Keratinocyte (primary cell): Measurements from ENCODE around the gene RIPK1. TPM values are rescaled to one million over a fixed set of nuclear protein-coding genes. Genes with fewer than 3 reads are reported as not detected.
"Not testable (repeated sequence)": the region's sequence is repeated elsewhere in the genome, so short reads cannot be mapped to it uniquely, and the experiment has no call there.

Experiments
- DNase-seq: peaks from one replicate; pipeline ENCODE4 v3.0.0-alpha.2; 2011; ENCODE audit warnings: low read depth, missing footprints, low spot score
- FAIRE-seq: peaks from 2 replicates; lab custom pipeline; 2011; peaks lifted over from hg19 to GRCh38; lab: Jason Lieb, UNC
- H2AFZ ChIP-seq: 2 replicates; pipeline ENCODE4 v1.6.0; 2012; ENCODE audit warnings: low read length, control low read depth, inconsistent platforms; ENCODE audit not compliant: control insufficient read depth
- H3K27ac ChIP-seq: 2 replicates; pipeline ENCODE4 v1.5.1; 2011; ENCODE audit warnings: low read length; ENCODE audit not compliant: control insufficient read depth, insufficient read depth
- H3K27me3 ChIP-seq: 3 replicates; pipeline ENCODE4 v1.6.0; 2011; ENCODE audit warnings: low read length; ENCODE audit not compliant: control insufficient read depth, insufficient read depth; ENCODE audit errors: extremely low read depth
- H3K36me3 ChIP-seq, 2 experiments: 2 replicates in 1 of 2; 3 replicates in 1 of 2; pipeline ENCODE4 v1.5.1; 2011; ENCODE audit warnings: low read length in 2 of 2, mild to moderate bottlenecking in 1 of 2; ENCODE audit not compliant: control insufficient read depth in 2 of 2, insufficient read depth in 2 of 2; ENCODE audit errors: extremely low read depth in 1 of 2
- H3K4me1 ChIP-seq: 3 replicates; pipeline ENCODE4 v1.5.1; 2011; ENCODE audit warnings: low read length; ENCODE audit not compliant: control insufficient read depth, insufficient read depth; ENCODE audit errors: extremely low read depth
- H3K4me2 ChIP-seq: 3 replicates; pipeline ENCODE4 v1.6.0; 2011; ENCODE audit warnings: low read depth, low read length; ENCODE audit not compliant: control insufficient read depth, insufficient read depth; ENCODE audit errors: extremely low read depth
- H3K4me3 ChIP-seq, 3 experiments: fragments of 200-600 bp in 1 of 3; sonication (generic) in 1 of 3; 2 replicates in 2 of 3; 3 replicates in 1 of 3; pipeline ENCODE4 v1.5.1; 2011 to 2016; ENCODE audit warnings: low read length in 3 of 3, mild to moderate bottlenecking in 3 of 3, control low read depth in 2 of 3, inconsistent platforms in 1 of 3, low read depth in 1 of 3, mixed read lengths in 1 of 3, mixed run types in 1 of 3, moderate library complexity in 1 of 3; ENCODE audit not compliant: control insufficient read depth in 2 of 3, insufficient read depth in 2 of 3; ENCODE audit errors: extremely low read depth in 1 of 3
- H3K79me2 ChIP-seq: 2 replicates; pipeline ENCODE4 v1.6.0; 2012; ENCODE audit warnings: low read length; ENCODE audit not compliant: control insufficient read depth, insufficient read depth
- H3K9ac ChIP-seq: 3 replicates; pipeline ENCODE4 v1.6.0; 2011; ENCODE audit warnings: low read length; ENCODE audit not compliant: control insufficient read depth, insufficient read depth; ENCODE audit errors: extremely low read depth
- H3K9me1 ChIP-seq: 3 replicates; pipeline ENCODE4 v1.6.0; 2011; ENCODE audit warnings: low read length; ENCODE audit not compliant: control insufficient read depth, insufficient read depth; ENCODE audit errors: extremely low read depth
- H3K9me3 ChIP-seq: 2 replicates; pipeline ENCODE4 v1.5.1; 2012; ENCODE audit warnings: low read depth, low read length; ENCODE audit not compliant: control insufficient read depth
- H4K20me1 ChIP-seq: 3 replicates; pipeline ENCODE4 v1.6.0; 2011; ENCODE audit warnings: low read length; ENCODE audit not compliant: control insufficient read depth, insufficient read depth; ENCODE audit errors: extremely low read depth
- CTCF ChIP-seq, 3 experiments: IDR thresholded peaks in 1 of 3; conservative IDR thresholded peaks in 1 of 3; optimal IDR thresholded peaks in 1 of 3; 2 replicates in 2 of 3; 3 replicates in 1 of 3; pipeline versions ENCODE3 to v1.5.1; 2011; ENCODE audit warnings: low read length in 3 of 3, mild to moderate bottlenecking in 3 of 3, moderate library complexity in 2 of 3, control low read depth in 1 of 3, inconsistent platforms in 1 of 3; ENCODE audit not compliant: insufficient read depth in 2 of 3; ENCODE audit errors: extremely low read depth in 1 of 3
- EZH2 ChIP-seq: IDR thresholded peaks from one replicate; pipeline ENCODE4 v1.6.1; 2012; ENCODE audit warnings: inconsistent platforms, mild to moderate bottlenecking, low read length, moderate library complexity
- dilution Hi-C: fragments of 300-500 bp; cut with MboI; formaldehyde crosslinking; loops from one replicate; pipeline ENCODE4 v1.7.0; 2020; ENCODE audit warnings: low sequenced_read_pairs; ENCODE audit not compliant: extremely low pct_ligation_motif_present
- polyA plus RNA-seq, 5 experiments: library from polyadenylated mRNA; depleted of rRNA in 3 of 5; stranded (reverse) in 3 of 5; stranded (forward) in 1 of 5; unstranded in 1 of 5; fragments of >200 nt; gene quantifications; 1 replicate in 1 of 5; 2 replicates in 3 of 5; 3 replicates in 1 of 5; pipeline versions ENCODE4 v1.2.1 to v1.2.3, GENCODE V29; 2011 to 2012; ENCODE audit warnings: missing spikeins in 2 of 5, low read depth in 1 of 5, low replicate concordance in 1 of 5

The RIPK1 gene
- polyA plus RNA-seq, 1 donor (not counting 4 experiments of a cell fraction or from before 2014, with no cell fraction given), result 13.8 TPM

- Histone ChIP-seq H3K9me3 (no peaks in the 10 kb centered on the region), H3K79me2 (no peaks in the 10 kb centered on the region), H3K4me1 (peaks cover 9% of the 10 kb centered on the region), H3K36me3 (no peaks in the 10 kb centered on the region), H3K27me3 (peaks cover 7% of the 10 kb centered on the region), H3K27ac (no peak overlapping the region), H4K20me1 (no peaks in the 10 kb centered on the region), H2AFZ (no peak overlapping the region), H3K4me2 (no peak overlapping the region), H3K9ac (no peak overlapping the region), H3K9me1 (no peaks in the 10 kb centered on the region), H3K4me3 (no peak overlapping the region)
- DNase-seq (peak; percentile 81), FAIRE-seq (no peak)
- peak in 2 of 3 experiments; percentile 25 for TF ChIP-seq CTCF (optimal IDR thresholded peaks at IDR 0.05 in 1 of 3, IDR thresholded peaks at IDR 0.05 in 1 of 3, conservative IDR thresholded peaks at IDR 0.05 in 1 of 3; ENCODE audit: extremely low read depth in 1 of 3, insufficient read depth in 2 of 3, low read length in 3 of 3)
- TF ChIP-seq EZH2, result no peak
- dilution Hi-C loops, result no loop called here
These were observed 6.8 kb upstream of the RIPK1 start for GRCh38 chr6:3061501-3061941.

GRCh38 chr6:3063340-3063732, 5.0 kb upstream of the RIPK1 start:
- Histone ChIP-seq H3K4me3 (peak overlapping the region in 1 of 3 experiments; percentile 66), H3K4me2 (peak overlapping the region; percentile 86), H3K9ac (peak overlapping the region; percentile 65)
- H3K79me2 ChIP-seq, H3K27me3 ChIP-seq, H3K4me1 ChIP-seq, H2AFZ ChIP-seq, H3K9me3 ChIP-seq, FAIRE-seq, H3K27ac ChIP-seq, H3K36me3 ChIP-seq, H4K20me1 ChIP-seq, dilution Hi-C loops, H3K9me1 ChIP-seq, DNase-seq: not testable (repeated sequence)
